SU-DHL-6 (cell line): ENCODE results near the gene SUMO2.

Experiments
- H2AFZ ChIP-seq: fragments of 200-600 bp; sonication (generic); 2 replicates; pipeline ENCODE4 v1.6.1; 2014; ENCODE audit warnings: low read depth, mild to moderate bottlenecking, moderate library complexity, mixed read lengths, antibody characterized with exemption, low read length; ENCODE audit not compliant: severe bottlenecking
- H3F3A ChIP-seq: fragments of 200-600 bp; shearing (Covaris generic); 2 replicates; pipeline ENCODE4 v1.6.0; 2016; ENCODE audit warnings: antibody characterized with exemption, mild to moderate bottlenecking; ENCODE audit not compliant: insufficient read depth
- H3K27ac ChIP-seq: fragments of 200-600 bp; sonication (generic); 2 replicates; pipeline ENCODE4 v1.5.1; 2016; ENCODE audit warnings: low read depth, mild to moderate bottlenecking, low read length, moderate library complexity, mixed read lengths
- H3K27me3 ChIP-seq: fragments of 200-600 bp; sonication (generic), shearing (Covaris generic); 2 replicates; pipeline ENCODE4 v1.6.0; 2014; ENCODE audit warnings: mild to moderate bottlenecking, low read length
- H3K36me3 ChIP-seq: fragments of 200-600 bp; sonication (generic); 2 replicates; pipeline ENCODE4 v1.6.1; 2014; ENCODE audit warnings: mild to moderate bottlenecking, low read length, mixed read lengths
- H3K4me2 ChIP-seq: fragments of 300-600, 200-600 bp; shearing (Covaris generic), sonication (generic); 2 replicates; pipeline ENCODE4 v1.6.0; 2014; ENCODE audit warnings: low read length, low read depth, mild to moderate bottlenecking; ENCODE audit not compliant: poor library complexity, severe bottlenecking
- H3K4me3 ChIP-seq: fragments of 200-600 bp; sonication (generic); 2 replicates; pipeline ENCODE4 v1.5.1; 2014; ENCODE audit warnings: antibody characterized with exemption, low read length, mild to moderate bottlenecking, mixed read lengths; ENCODE audit not compliant: insufficient read depth, poor library complexity, severe bottlenecking
- H3K79me2 ChIP-seq: fragments of 200-600 bp; sonication (generic); 2 replicates; pipeline ENCODE4 v1.6.1; 2014; ENCODE audit warnings: mild to moderate bottlenecking, low read length, moderate library complexity; ENCODE audit not compliant: insufficient read depth
- H3K9ac ChIP-seq: fragments of 200-600 bp; sonication (generic); 2 replicates; pipeline ENCODE4 v1.7.0; 2014; ENCODE audit warnings: mild to moderate bottlenecking, low read length
- H3K9me2 ChIP-seq: fragments of 200-600 bp; sonication (generic); replicated peaks from 2 replicates; pipeline ENCODE4 v1.6.1; 2014; ENCODE audit warnings: low read length; ENCODE audit not compliant: insufficient read depth
- H3K9me3 ChIP-seq: fragments of 200-600 bp; sonication (generic); 2 replicates; pipeline ENCODE4 v1.6.1; 2014; ENCODE audit warnings: low read length, mixed read lengths; ENCODE audit not compliant: insufficient read depth
- H4K20me1 ChIP-seq: fragments of 200-600 bp; sonication (generic); 2 replicates; pipeline ENCODE4 v1.6.1; 2014; ENCODE audit warnings: low read depth, mild to moderate bottlenecking, antibody characterized with exemption, low read length, moderate library complexity, mixed read lengths
- EZH2phosphoT487 ChIP-seq: fragments of 200-600 bp; sonication (generic), shearing (Covaris generic); conservative IDR thresholded peaks from 2 replicates; pipeline ENCODE4 v1.6.1; 2018; ENCODE audit warnings: mild to moderate bottlenecking, antibody characterized with exemption, low read length, moderate library complexity, mixed read lengths
- TF ChIP-seq, protein P1 (sequence below): fragments of 200-600 bp; sonication (generic); IDR thresholded peaks from one replicate; pipeline ENCODE4 v1.5.1; 2017; ENCODE audit warnings: antibody characterized with exemption, mild to moderate bottlenecking, low read length, moderate library complexity; ENCODE audit not compliant: insufficient read depth, poor library complexity, severe bottlenecking

SUMO2 gene

DNA sequence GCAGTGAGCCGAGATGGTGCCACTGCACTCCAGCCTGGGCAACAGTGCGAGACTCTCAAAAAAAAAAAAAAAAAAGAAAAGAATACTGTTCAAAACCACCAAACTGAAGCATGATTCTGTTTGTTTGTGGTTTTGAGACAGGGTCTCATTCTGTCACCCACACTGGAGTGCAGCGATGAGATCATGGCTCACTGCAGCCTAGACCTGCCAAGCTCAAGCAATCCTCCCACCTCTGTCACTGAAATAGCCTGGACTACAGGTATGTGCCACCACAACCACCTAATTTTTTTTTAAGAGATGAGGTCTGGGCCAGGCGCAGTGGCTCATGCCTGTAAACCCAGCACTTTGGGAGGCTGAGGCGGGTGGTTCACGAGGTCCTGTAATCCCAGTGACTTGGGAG is 4.3 kb downstream of the SUMO2 start:
- TF ChIP-seq, protein P1, sequence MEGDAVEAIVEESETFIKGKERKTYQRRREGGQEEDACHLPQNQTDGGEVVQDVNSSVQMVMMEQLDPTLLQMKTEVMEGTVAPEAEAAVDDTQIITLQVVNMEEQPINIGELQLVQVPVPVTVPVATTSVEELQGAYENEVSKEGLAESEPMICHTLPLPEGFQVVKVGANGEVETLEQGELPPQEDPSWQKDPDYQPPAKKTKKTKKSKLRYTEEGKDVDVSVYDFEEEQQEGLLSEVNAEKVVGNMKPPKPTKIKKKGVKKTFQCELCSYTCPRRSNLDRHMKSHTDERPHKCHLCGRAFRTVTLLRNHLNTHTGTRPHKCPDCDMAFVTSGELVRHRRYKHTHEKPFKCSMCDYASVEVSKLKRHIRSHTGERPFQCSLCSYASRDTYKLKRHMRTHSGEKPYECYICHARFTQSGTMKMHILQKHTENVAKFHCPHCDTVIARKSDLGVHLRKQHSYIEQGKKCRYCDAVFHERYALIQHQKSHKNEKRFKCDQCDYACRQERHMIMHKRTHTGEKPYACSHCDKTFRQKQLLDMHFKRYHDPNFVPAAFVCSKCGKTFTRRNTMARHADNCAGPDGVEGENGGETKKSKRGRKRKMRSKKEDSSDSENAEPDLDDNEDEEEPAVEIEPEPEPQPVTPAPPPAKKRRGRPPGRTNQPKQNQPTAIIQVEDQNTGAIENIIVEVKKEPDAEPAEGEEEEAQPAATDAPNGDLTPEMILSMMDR = no peak
- TF ChIP-seq EZH2phosphoT487 = no peak
- H3K27ac ChIP-seq = no peak overlapping the region
- no peak overlapping the region for H2AFZ ChIP-seq
- H3K36me3 ChIP-seq = peaks cover 23% of the 10 kb centered on the region
- H3K9ac ChIP-seq = no peak overlapping the region
- no peak overlapping the region for H3K4me2 ChIP-seq
- no peaks in the 10 kb centered on the region for H3K27me3 ChIP-seq
- no peaks in the 10 kb centered on the region for H3K9me3 ChIP-seq
- peaks cover 20% of the 10 kb centered on the region for H3F3A ChIP-seq
- H4K20me1 ChIP-seq = peaks cover 6% of the 10 kb centered on the region; the same call in 1 of the 2 replicates
- H3K4me3 ChIP-seq = no peak overlapping the region
- no peaks in the 10 kb centered on the region for H3K9me2 ChIP-seq
- H3K79me2 ChIP-seq = peaks cover 74% of the 10 kb centered on the region

DNA sequence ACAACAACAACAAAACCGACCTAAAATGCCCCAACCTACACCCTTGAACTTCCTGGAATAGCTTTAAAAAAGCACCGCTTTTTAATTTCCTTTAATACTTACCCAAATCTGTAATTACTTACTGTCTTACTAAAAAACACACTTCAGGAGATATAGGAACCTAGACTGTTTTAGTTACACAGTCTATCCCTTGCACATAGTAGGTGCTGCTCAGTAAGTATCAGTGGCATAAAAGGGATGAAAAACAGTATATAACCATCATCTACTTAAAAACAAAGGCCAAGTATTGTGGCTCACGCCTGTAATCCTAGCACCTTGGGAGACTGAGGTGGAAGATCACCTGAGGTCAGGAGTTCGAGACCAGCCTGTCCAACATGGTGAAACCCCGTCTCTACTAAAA is 6.1 kb downstream of the SUMO2 start:
- Histone ChIP-seq H3K4me3 (no peak overlapping the region), H3K9me3 (no peaks in the 10 kb centered on the region), H4K20me1 (peaks cover 6% of the 10 kb centered on the region; the same call in 1 of the 2 replicates), H3K27me3 (no peaks in the 10 kb centered on the region), H3K4me2 (no peak overlapping the region), H3K36me3 (peaks cover 28% of the 10 kb centered on the region), H3K9me2 (no peaks in the 10 kb centered on the region), H2AFZ (no peak overlapping the region), H3K27ac (no peak overlapping the region), H3K79me2 (peaks cover 76% of the 10 kb centered on the region), H3K9ac (no peak overlapping the region), H3F3A (peaks cover 24% of the 10 kb centered on the region)
- TF ChIP-seq, protein P1 = no peak
- TF ChIP-seq EZH2phosphoT487 = no peak

- TF ChIP-seq, protein P1 = no peak
- TF ChIP-seq EZH2phosphoT487 = no peak
- Histone ChIP-seq H3K9me3 (no peaks in the 10 kb centered on the region), H3K27ac (no peak overlapping the region), H3K4me2 (no peak overlapping the region), H3K9me2 (no peaks in the 10 kb centered on the region), H2AFZ (no peak overlapping the region), H3K4me3 (no peak overlapping the region), H3F3A (peaks cover 22% of the 10 kb centered on the region), H4K20me1 (no peaks in the 10 kb centered on the region), H3K27me3 (no peaks in the 10 kb centered on the region), H3K79me2 (peaks cover 76% of the 10 kb centered on the region), H3K9ac (no peak overlapping the region), H3K36me3 (peaks cover 30% of the 10 kb centered on the region)
Measured at GRCh38 chr17:75174996-75175395, 7.8 kb downstream of the SUMO2 start.
